ENCODE measurements around the gene ZYX.

Gene ZYX

DNA sequence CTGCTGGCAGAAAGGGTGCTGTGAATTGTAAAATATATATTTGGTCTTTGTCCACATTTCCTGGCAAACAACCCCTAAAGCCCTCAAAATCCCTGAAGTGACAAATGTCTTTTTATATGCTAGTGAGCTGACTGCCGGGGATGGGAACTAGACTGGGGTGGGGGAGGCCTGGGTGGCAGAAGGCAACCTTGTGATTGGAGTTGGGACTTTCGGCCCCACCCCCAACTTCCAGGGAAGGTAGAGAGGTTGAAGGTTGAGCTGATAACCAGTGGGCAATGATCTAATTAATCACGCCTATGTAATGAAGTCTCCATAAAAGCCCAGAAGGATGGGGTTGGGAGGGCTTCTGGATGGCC, 24.8 kb downstream of the ZYX start:
- TF ChIP-seq, protein P1, sequence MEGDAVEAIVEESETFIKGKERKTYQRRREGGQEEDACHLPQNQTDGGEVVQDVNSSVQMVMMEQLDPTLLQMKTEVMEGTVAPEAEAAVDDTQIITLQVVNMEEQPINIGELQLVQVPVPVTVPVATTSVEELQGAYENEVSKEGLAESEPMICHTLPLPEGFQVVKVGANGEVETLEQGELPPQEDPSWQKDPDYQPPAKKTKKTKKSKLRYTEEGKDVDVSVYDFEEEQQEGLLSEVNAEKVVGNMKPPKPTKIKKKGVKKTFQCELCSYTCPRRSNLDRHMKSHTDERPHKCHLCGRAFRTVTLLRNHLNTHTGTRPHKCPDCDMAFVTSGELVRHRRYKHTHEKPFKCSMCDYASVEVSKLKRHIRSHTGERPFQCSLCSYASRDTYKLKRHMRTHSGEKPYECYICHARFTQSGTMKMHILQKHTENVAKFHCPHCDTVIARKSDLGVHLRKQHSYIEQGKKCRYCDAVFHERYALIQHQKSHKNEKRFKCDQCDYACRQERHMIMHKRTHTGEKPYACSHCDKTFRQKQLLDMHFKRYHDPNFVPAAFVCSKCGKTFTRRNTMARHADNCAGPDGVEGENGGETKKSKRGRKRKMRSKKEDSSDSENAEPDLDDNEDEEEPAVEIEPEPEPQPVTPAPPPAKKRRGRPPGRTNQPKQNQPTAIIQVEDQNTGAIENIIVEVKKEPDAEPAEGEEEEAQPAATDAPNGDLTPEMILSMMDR (IDR thresholded peaks at IDR 0.05; ENCODE audit: low read depth, low read length): no peak
- no peak for DNase-seq (ENCODE audit: low read depth, low spot score)
- in situ Hi-C loops (cut with HindIII; ENCODE audit: low sequenced_read_pairs): no loop called here
- no peak overlapping the region for H3K4me3 ChIP-seq (ENCODE audit: low read depth, low read length)

DNA sequence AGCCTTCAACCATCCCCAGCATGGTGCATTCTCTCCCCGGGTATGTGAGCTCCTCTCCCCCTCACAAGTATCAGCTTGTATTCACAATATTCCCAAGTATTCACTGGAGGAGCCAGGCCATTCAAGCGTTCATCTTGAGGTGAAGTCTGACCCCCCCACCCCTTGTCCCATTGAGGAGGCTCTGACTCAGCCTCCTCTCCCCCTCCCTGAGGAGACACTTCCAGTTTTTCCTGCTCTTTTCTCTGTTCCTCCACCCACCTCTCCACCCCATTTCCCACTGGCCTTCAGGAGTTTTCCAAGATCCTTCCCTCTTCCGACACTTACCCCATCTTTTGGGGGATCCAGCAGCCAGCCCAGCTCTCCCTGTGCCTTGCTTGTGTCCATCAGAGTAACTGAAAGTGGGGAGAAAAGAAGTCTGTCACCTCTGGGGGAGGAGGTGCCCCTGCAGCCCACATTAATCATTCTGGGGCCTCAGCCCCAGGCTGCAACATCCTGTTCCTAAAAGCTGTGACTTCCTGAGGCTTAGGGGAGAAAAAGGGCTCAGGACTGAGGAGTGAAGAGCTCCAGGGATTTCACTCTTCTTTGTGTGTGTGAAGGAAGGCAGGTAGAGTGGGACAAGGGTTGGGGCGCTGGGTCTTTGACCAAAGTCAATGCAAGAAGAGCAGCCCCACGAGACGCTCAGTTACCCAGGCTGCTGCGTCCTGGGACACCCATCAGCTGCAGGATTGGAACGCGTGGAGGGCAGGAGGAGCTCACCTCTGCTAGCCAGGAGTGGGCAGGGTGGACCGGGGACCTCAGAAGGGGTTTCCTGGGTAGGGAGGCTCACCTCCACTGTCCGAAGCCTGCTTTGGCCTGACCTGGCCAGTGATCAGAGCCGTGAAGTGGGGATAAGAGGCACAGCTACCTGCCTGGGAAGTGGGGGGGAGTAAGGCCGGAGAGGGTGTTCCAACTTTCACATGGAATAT, 26.4 kb downstream of the ZYX start:
- TF ChIP-seq, protein P1 (IDR thresholded peaks at IDR 0.05; ENCODE audit: low read depth, low read length): no peak
- H3K4me3 ChIP-seq (ENCODE audit: low read depth, low read length): no peak overlapping the region
- no peak for DNase-seq (ENCODE audit: low read depth, low spot score)
- in situ Hi-C loops (cut with HindIII; ENCODE audit: low sequenced_read_pairs): no loop called here

DNA sequence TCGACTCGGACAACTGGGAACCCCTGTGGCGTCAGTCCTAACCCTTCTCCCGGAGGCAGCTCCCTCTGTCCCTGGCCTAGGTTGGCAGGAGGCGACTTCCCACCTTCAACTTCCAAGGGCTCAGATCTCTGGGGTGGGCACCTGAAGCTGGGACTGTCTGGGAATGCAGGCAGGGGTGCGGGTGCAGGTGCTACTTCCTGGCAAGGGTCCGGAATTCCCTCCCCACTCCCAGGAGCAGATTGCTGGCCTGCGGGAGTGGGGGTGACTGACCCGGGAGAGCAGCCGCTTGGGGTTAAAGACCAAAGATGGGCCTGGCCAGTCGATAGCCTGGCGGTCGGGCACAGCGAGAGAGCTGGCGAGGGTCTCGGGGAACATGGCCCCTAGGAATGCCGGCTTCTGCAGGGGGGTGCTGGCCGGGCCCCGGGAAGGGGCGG, 27.1 kb downstream of the ZYX start:
- no peak overlapping the region for H3K4me3 ChIP-seq (ENCODE audit: low read depth, low read length)
- in situ Hi-C loops (cut with HindIII; ENCODE audit: low sequenced_read_pairs): no loop called here
- TF ChIP-seq, protein P1 (IDR thresholded peaks at IDR 0.05; ENCODE audit: low read depth, low read length): no peak
- DNase-seq (ENCODE audit: low read depth, low spot score): no peak

DNA sequence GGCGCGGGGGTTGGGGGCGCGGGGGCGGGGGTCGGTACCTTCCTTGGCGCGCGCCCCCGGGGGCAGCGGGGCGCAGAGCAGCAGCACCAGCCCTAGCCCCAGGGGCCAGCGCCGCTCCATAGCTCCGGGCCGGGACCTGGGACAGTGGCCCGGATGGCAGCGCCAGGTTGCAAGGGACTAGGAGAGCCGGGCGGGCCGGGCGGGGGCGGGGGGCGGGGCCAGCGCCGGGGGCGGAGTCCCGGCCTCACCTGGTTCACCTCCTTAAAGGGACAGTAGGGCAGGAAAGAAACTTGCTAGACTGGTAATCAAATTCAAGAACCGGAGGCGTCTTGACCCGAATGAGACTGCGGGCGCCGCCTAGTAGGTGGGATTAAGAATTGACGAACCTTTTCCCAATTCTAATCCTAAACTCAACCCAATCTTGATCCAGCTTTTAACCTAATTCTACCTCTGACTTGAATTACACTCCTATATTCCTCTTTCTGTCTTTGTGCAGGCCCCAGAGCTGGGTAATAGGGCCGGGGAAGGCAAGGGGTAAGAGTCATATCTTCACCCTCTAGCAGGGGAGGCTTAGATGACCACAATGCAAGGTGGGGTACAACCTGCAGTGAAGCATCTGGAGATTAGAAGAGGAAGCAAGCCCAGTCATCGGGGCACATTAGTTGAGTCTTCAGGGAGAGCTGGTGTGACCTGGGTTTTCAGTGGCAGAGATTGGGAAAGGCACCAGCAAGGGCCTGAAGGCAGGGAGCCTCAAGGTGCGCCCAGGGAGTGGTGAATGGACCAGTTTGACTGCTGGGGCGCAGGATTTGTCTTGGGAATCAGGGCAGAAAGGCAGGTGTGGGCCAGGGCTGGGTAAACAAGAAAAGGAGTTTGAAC, 27.8 kb downstream of the ZYX start, which contains the start of gene EPHA1:
Gene EPHA1 (minus strand): TSS at position 171 of the 876 bp plus-strand sequence. CDS start 51 bp downstream, at position 120.
- in situ Hi-C loops (cut with HindIII; ENCODE audit: low sequenced_read_pairs): no loop called here
- no peak within 1 kb of the TSS for H3K4me3 ChIP-seq (ENCODE audit: low read depth, low read length)

DNA sequence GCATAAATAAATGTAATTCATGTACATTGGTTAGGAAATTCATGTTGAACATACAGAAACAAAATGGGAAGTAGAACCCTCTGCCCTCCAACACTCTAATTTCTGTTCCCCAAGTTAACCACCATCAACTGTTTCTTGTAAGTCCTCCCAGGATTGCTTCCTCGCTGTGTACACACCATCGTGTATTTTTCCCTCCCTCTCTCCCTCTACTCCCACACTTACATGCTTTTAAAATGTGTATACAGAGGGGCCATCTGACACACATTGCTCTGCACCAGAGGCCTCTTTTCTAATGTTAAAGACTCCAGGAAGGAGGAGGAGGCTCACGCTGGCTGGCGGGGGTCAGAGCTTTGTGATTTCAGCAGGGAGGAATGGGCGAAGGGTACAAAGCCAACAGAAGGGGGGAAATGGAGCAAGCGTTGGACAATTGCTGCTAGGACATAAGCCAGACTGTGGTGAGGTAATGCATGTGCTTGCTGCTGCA, 29.4 kb downstream of the ZYX start:
- in situ Hi-C loops (cut with HindIII; ENCODE audit: low sequenced_read_pairs): no loop called here
- H3K4me3 ChIP-seq (ENCODE audit: low read depth, low read length): no peak overlapping the region

More for the DNA sequence above, 27.8 kb downstream of the ZYX start, which contains the start of gene EPHA1:
- no peak for DNase-seq (ENCODE audit: low read depth, low spot score)
- TF ChIP-seq, protein P1 (IDR thresholded peaks at IDR 0.05; ENCODE audit: low read depth, low read length): peak; percentile 27

More for the DNA sequence above, 29.4 kb downstream of the ZYX start:
- TF ChIP-seq, protein P1 (IDR thresholded peaks at IDR 0.05; ENCODE audit: low read depth, low read length): no peak
- no peak for DNase-seq (ENCODE audit: low read depth, low spot score)

Measured in astrocyte of the spinal cord (primary cell).